C4-2B (cell line): Measurements from ENCODE around the gene LRRC28.

Source experiments
- ZFX ChIP-seq: fragments of 450-650 bp; IDR thresholded peaks from 2 replicates; pipeline ENCODE4 v1.6.1; 2017
- TF ChIP-seq, protein P1 (sequence below): fragments of 450-650 bp; conservative IDR thresholded peaks from 2 replicates; pipeline ENCODE4 v1.5.1; 2017; ENCODE audit warnings: mild to moderate bottlenecking

DNA sequence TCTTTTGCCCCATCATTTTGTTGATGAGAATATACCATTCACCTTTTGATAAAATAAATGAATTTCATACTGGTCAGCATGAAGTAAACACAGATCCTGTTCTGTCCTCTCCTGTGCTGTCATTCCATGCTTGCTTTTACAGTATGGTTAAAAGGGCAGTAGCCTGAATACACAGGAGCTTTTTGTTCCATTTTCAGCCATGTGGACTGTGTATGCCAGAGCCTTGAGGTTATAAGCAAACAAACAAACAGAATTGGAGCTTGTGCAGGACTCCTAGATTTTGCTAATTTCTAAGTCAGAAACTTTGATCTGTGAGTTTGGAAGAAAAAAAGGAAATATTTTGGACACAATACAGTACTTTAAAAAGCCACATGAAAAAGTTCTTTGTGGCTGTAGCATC, 91.9 kb downstream of the LRRC28 start:
- TF ChIP-seq, protein P1, sequence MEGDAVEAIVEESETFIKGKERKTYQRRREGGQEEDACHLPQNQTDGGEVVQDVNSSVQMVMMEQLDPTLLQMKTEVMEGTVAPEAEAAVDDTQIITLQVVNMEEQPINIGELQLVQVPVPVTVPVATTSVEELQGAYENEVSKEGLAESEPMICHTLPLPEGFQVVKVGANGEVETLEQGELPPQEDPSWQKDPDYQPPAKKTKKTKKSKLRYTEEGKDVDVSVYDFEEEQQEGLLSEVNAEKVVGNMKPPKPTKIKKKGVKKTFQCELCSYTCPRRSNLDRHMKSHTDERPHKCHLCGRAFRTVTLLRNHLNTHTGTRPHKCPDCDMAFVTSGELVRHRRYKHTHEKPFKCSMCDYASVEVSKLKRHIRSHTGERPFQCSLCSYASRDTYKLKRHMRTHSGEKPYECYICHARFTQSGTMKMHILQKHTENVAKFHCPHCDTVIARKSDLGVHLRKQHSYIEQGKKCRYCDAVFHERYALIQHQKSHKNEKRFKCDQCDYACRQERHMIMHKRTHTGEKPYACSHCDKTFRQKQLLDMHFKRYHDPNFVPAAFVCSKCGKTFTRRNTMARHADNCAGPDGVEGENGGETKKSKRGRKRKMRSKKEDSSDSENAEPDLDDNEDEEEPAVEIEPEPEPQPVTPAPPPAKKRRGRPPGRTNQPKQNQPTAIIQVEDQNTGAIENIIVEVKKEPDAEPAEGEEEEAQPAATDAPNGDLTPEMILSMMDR: no peak
- no peak for TF ChIP-seq ZFX
